22Rv1 (cell line): Measurements from ENCODE around the gene RARA.
"Not testable (repeated sequence)": the region's sequence is repeated elsewhere in the genome, so short reads cannot be mapped to it uniquely, and the experiment has no call there.

ENCODE experiments used
- H3K27ac ChIP-seq: fragments of 450-650 bp; 2 replicates; pipeline ENCODE4 v1.5.1; 2017
- CTCF ChIP-seq: fragments of 450-650 bp; IDR thresholded peaks from 2 replicates; pipeline ENCODE4 v1.5.1; 2017; ENCODE audit warnings: mild to moderate bottlenecking
- ZFX ChIP-seq: fragments of 450-650 bp; IDR thresholded peaks from 2 replicates; pipeline ENCODE4 v1.6.1; 2017; ENCODE audit warnings: antibody characterized with exemption, borderline replicate concordance

RARA gene

DNA sequence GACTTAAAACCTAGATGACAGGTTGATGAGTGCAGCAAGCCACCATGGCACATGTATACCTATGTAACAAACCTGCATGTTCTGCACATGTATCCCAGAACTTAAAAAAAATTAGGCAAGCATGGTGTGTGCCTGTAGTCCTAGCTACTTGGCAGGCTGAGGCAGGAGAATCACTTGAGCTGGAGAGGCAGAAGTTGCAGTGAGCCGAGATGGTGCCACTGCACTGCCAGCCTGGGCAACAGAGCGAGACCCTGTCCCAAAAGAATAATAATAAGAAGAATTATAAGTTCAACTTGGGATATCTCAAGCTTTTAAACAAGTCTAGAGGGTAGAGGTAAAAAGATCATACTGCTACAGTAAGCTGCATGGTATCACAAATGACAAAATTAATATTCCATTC lies 11.5 kb upstream of the RARA start:
- H3K27ac ChIP-seq: no peak overlapping the region
- no peak for TF ChIP-seq ZFX
- TF ChIP-seq CTCF: no peak

- no peak for TF ChIP-seq CTCF
- no peak overlapping the region for H3K27ac ChIP-seq
These were observed 10.3 kb upstream of the RARA start for GRCh38 chr17:40298726-40299125.

- not testable (repeated sequence) for H3K27ac ChIP-seq
These were observed 9.7 kb upstream of the RARA start for GRCh38 chr17:40299159-40299757.

- no peak overlapping the region for H3K27ac ChIP-seq
- no peak for TF ChIP-seq ZFX
- peak; percentile 26; the same call in 1 of the 2 replicates for TF ChIP-seq CTCF
These were observed 7.7 kb upstream of the RARA start for GRCh38 chr17:40301315-40301714.

DNA sequence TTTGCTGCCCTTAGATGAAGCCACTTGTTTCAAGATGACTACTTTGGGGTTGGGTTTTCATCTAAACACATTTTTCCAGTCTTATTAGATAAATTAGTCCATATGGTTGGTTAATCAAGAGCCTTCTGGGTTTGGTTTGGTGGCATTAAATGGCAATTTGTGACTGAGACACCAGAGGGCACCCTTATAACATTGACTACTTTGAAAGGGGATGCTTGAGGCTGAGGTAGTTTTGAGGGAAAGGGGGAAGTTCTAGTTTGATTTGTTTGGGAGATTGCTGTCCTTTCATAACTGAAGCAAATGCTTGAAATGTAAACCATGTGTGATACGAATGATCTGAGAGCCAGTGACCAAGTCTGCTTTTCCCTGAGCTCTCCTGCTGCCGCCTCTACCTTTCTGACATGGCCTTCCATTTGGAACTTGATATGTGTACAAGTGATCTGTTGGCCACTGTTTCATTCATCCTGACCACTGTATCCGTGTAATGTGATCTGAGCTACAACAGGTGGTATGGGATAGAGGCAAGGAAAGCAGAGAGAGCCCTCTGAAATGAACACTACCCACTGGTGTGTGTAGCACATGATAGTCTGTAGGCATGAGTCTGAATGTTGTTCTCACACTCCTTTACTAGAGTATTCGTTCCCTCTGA lies 5.8 kb upstream of the RARA start:
- H3K27ac ChIP-seq: no peak overlapping the region

GRCh38 chr17:40303708-40304551 lies 5.0 kb upstream of the RARA start:
- TF ChIP-seq CTCF (no peak), ZFX (no peak)
- H3K27ac ChIP-seq: no peak overlapping the region

More for the DNA sequence above, 5.8 kb upstream of the RARA start:
- TF ChIP-seq CTCF (peak; percentile 70), ZFX (no peak)

- not testable (repeated sequence) for H3K27ac ChIP-seq
These were observed 4.5 kb upstream of the RARA start for GRCh38 chr17:40304552-40304863.

DNA sequence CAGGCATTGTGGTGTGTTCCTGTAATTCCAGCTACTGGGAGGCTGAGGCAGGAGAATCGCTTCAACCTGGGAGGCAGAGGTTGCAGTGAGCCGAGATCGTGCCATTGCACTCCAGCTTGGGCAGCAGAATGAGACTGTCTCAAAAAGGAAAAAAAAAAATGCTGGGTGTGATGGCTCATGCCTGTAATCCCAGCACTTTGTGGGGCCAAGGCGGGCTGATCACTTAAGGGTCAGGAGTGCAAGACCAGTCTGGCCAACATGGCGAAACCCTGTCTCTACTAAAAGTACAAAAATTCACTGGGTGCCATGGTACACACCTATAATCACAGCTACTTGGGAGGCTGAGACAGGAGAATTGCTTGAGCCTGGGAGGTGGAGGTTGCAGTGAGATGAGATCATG lies 4.1 kb upstream of the RARA start:
- not testable (repeated sequence) for H3K27ac ChIP-seq

GRCh38 chr17:40306395-40306794 lies 2.6 kb upstream of the RARA start:
- no peak overlapping the region for H3K27ac ChIP-seq
- TF ChIP-seq CTCF: no peak
- no peak for TF ChIP-seq ZFX
